ENCODE measurements around the gene TCAP. TPM values are rescaled to one million over a fixed set of nuclear protein-coding genes. Genes with fewer than 3 reads are reported as not detected.
A peak's percentile ranks its signal among the peaks of the same experiment; 100 is the strongest.

The TCAP gene
- total RNA-seq, 1 experiment from 2014 or later: 2.1 TPM

DNA sequence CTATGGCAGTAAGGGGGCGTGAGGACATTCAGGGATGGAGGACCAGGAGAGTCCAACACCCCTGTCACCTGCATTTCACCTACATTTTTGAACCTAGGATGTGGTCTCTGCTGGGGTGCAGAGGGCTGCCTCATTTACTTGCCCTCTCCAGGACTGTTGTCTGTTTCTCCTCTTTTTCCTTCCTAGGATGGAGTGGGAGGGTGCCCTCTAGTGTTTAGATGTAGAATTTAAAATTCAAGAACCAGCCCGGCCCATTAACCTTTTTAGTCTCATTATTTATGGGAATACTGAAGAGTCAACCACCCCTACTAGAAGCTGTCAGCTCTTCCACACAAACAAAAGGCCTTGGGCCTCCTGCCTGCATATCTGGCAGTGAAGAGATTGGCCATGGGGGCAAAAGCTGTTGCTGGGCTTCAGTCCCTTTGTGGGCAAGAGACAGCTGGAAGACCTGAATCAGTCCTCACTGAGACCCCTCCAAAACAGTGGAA is 30.7 kb upstream of the TCAP start:
- no peak for DNase-seq
- Histone ChIP-seq H2AFZ (ENCODE audit: low read length) (no peak overlapping the region), H2BK12ac (ENCODE audit: insufficient read length, low read depth, low read length) (no peak overlapping the region), H2BK120ac (ENCODE audit: low read depth, low read length, poor library complexity, severe bottlenecking) (no peak overlapping the region), H3K9me3 (ENCODE audit: control insufficient read depth, low read depth, low read length) (no peaks in the 10 kb centered on the region), H3K4me1 (ENCODE audit: insufficient read depth, low read length) (peaks cover 24% of the 10 kb centered on the region; the same call in 1 of the 2 replicates), H2BK15ac (ENCODE audit: low read depth, low read length) (no peak overlapping the region), H3K9ac (ENCODE audit: extremely low read depth, insufficient read length, low read length) (no peak overlapping the region), H3K79me1 (ENCODE audit: insufficient read depth, low read depth, low read length, poor library complexity, severe bottlenecking) (no peaks in the 10 kb centered on the region), H3K27me3 (ENCODE audit: insufficient read depth, low read length) (no peaks in the 10 kb centered on the region), H4K5ac (ENCODE audit: insufficient read length, low read depth, low read length) (no peak overlapping the region), H2AK5ac (ENCODE audit: insufficient read length, low read length) (no peak overlapping the region), H3K4ac (ENCODE audit: low read depth, low read length) (no peak overlapping the region), H3K23ac (ENCODE audit: insufficient read length, low read depth, low read length) (no peak overlapping the region), H4K20me1 (ENCODE audit: control insufficient read depth, insufficient read depth, insufficient read length) (no peaks in the 10 kb centered on the region), H3K18ac (ENCODE audit: insufficient read length, low read depth, low read length) (no peak overlapping the region), H2BK5ac (ENCODE audit: insufficient read length, low read length) (no peak overlapping the region), H3K27ac (ENCODE audit: insufficient read length, low read depth, low read length) (no peak overlapping the region), H3K14ac (ENCODE audit: insufficient read depth, low read length) (no peak overlapping the region), H3K79me2 (ENCODE audit: insufficient read depth, low read length) (no peaks in the 10 kb centered on the region; the same call in 1 of the 2 replicates), H4K91ac (ENCODE audit: insufficient read length, low read depth, low read length) (no peak overlapping the region), H3K23me2 (ENCODE audit: insufficient read length, low read depth, low read length, poor library complexity, severe bottlenecking) (peaks cover 8% of the 10 kb centered on the region), H3K4me2 (ENCODE audit: insufficient read depth, insufficient read length, low read length) (no peak overlapping the region), H4K8ac (replicated peaks; ENCODE audit: insufficient read length, low read depth, low read length) (no peak overlapping the region), H3T11ph (ENCODE audit: low read length) (no peak overlapping the region), H2BK20ac (ENCODE audit: low read depth, low read length, poor library complexity, severe bottlenecking) (no peak overlapping the region), H3K56ac (ENCODE audit: insufficient read length, low read depth, low read length) (no peak overlapping the region)
- Mint-ChIP-seq H3K4me1 (peaks cover 66 to 75% of the 10 kb centered on the region in 2 experiments), H3K27ac (no peak overlapping the region; a peak in 2 of 7 replicates), H3K4me3 (no peak overlapping the region), H3K36me3 (ENCODE audit: insufficient read depth in 1 of 3, low read depth in 3 of 3) (no peaks in the 10 kb centered on the region; a peak in 2 of 7 replicates), H3K9me3 (no peaks in the 10 kb centered on the region; a peak in 1 of 5 replicates), H3K27me3 (ENCODE audit: low read depth) (no peaks in the 10 kb centered on the region; the same call in 1 of the 2 replicates)
- TF ChIP-seq, protein P1, sequence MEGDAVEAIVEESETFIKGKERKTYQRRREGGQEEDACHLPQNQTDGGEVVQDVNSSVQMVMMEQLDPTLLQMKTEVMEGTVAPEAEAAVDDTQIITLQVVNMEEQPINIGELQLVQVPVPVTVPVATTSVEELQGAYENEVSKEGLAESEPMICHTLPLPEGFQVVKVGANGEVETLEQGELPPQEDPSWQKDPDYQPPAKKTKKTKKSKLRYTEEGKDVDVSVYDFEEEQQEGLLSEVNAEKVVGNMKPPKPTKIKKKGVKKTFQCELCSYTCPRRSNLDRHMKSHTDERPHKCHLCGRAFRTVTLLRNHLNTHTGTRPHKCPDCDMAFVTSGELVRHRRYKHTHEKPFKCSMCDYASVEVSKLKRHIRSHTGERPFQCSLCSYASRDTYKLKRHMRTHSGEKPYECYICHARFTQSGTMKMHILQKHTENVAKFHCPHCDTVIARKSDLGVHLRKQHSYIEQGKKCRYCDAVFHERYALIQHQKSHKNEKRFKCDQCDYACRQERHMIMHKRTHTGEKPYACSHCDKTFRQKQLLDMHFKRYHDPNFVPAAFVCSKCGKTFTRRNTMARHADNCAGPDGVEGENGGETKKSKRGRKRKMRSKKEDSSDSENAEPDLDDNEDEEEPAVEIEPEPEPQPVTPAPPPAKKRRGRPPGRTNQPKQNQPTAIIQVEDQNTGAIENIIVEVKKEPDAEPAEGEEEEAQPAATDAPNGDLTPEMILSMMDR (conservative IDR thresholded peaks at IDR 0.05): peak; percentile 87
- no CpG with 5 or more reads among the region's 2 CpGs for WGBS (ENCODE audit: extremely low coverage, insufficient read length, low lambda C conversion rate)
